Thoracic aorta (tissue), 2 donors: ENCODE results near the gene DIS3L2. TPM values are rescaled to one million over a fixed set of nuclear protein-coding genes. Genes with fewer than 3 reads are reported as not detected.

Experiments used
- ATAC-seq: fragments of 150-250 bp; one replicate; pipeline ENCODE4 v1.8.0; 2017; ENCODE audit warnings: low read depth; ENCODE audit not compliant: insufficient number of reproducible peaks, low FRiP score
- DNase-seq: peaks from one replicate; pipeline ENCODE4 v3.0.0-alpha.2; 2020; ENCODE audit warnings: low spot score
- H3K27ac ChIP-seq, 2 donors: fragments of 200-600 bp; sonication (generic); 1 replicate in 1 of 2; 2 replicates in 1 of 2; pipeline ENCODE4 v1.5.1; 2016; ENCODE audit warnings: mild to moderate bottlenecking in 2 of 2, moderate library complexity in 2 of 2
- H3K27me3 ChIP-seq: fragments of 200-600 bp; sonication (generic); replicated peaks from 2 replicates; pipeline ENCODE4 v1.6.0; 2016; ENCODE audit warnings: mild to moderate bottlenecking; ENCODE audit not compliant: insufficient read depth
- H3K36me3 ChIP-seq: fragments of 200-600 bp; sonication (generic); one replicate; pipeline ENCODE4 v1.5.1; 2016
- H3K4me1 ChIP-seq, 2 donors: fragments of 200-600 bp; sonication (generic); 1 replicate in 1 of 2; 2 replicates in 1 of 2; pipeline versions ENCODE4 v1.5.1 to v1.6.0; 2016; ENCODE audit warnings: low read depth in 2 of 2, mild to moderate bottlenecking in 1 of 2; ENCODE audit not compliant: control insufficient read depth in 1 of 2
- H3K4me3 ChIP-seq: fragments of 200-600 bp; sonication (generic); 2 replicates; pipeline ENCODE4 v1.5.1; 2016; ENCODE audit warnings: mild to moderate bottlenecking
- H3K9me3 ChIP-seq: fragments of 200-600 bp; sonication (generic); 2 replicates; pipeline ENCODE4 v1.5.1; 2016
- CTCF ChIP-seq: fragments of 200-600 bp; sonication (generic); IDR thresholded peaks from one replicate; pipeline ENCODE4 v1.5.1; 2019; ENCODE audit warnings: antibody characterized with exemption
- total RNA-seq, 2 donors: library from RNA; depleted of rRNA; stranded (reverse); fragments of >200 nt; gene quantifications; one replicate each; pipeline versions ENCODE4 v1.1.0 to v1.2.3, GENCODE V29; 2016

Gene DIS3L2
- total RNA-seq, 2 donors from 2014 or later = 26.4 to 32.5 TPM

DNA sequence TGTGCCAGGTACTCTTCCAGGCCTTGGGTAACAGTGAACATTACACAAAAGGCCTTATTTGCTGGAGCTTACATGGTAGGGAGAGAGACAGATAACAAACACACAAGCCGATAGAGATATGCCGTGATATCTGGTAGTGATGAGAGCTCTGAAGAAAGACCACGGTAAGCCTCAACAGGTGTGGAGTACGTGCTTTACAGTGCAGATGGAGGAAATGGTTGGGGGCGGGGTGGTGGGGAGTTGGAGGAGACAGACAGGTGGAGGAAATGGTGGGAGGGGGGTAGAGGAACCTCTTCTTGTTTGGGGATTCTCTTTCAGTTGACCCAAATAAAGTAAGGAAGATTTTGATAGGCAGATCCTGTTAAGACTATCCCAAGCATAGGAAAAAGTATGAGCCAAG, 276.0 kb downstream of the DIS3L2 start:
- Histone ChIP-seq H3K27me3 (no peaks in the 10 kb centered on the region), H3K36me3 (no peaks in the 10 kb centered on the region), H3K9me3 (no peaks in the 10 kb centered on the region), H3K4me3 (no peak overlapping the region), H3K27ac (no peak overlapping the region), H3K4me1 (no peaks in the 10 kb centered on the region)
- ATAC-seq (no peak), DNase-seq (no peak)
- no peak for TF ChIP-seq CTCF

- Histone ChIP-seq H3K36me3 (no peaks in the 10 kb centered on the region), H3K4me1 (no peaks in the 10 kb centered on the region), H3K27me3 (no peaks in the 10 kb centered on the region), H3K4me3 (no peak overlapping the region), H3K27ac (no peak overlapping the region), H3K9me3 (no peaks in the 10 kb centered on the region)
- DNase-seq = no peak
- ATAC-seq = no peak
- no peak for TF ChIP-seq CTCF
Observed at GRCh38 chr2:232238108-232238507, 276.6 kb downstream of the DIS3L2 start.

GRCh38 chr2:232238596-232238995, 277.1 kb downstream of the DIS3L2 start:
- H3K36me3 ChIP-seq = no peaks in the 10 kb centered on the region
- no peaks in the 10 kb centered on the region for H3K9me3 ChIP-seq
- H3K4me3 ChIP-seq = no peak overlapping the region
- no peak for DNase-seq
- no peak overlapping the region for H3K27ac ChIP-seq
- no peak for TF ChIP-seq CTCF
- ATAC-seq = no peak
- no peaks in the 10 kb centered on the region for H3K27me3 ChIP-seq
- H3K4me1 ChIP-seq = no peaks in the 10 kb centered on the region

GRCh38 chr2:232239951-232240681, 278.6 kb downstream of the DIS3L2 start:
- DNase-seq (no peak), ATAC-seq (no peak)
- Histone ChIP-seq H3K36me3 (no peaks in the 10 kb centered on the region), H3K27ac (no peak overlapping the region), H3K4me1 (no peaks in the 10 kb centered on the region), H3K4me3 (no peak overlapping the region), H3K27me3 (no peaks in the 10 kb centered on the region), H3K9me3 (no peaks in the 10 kb centered on the region)
- no peak for TF ChIP-seq CTCF

DNA sequence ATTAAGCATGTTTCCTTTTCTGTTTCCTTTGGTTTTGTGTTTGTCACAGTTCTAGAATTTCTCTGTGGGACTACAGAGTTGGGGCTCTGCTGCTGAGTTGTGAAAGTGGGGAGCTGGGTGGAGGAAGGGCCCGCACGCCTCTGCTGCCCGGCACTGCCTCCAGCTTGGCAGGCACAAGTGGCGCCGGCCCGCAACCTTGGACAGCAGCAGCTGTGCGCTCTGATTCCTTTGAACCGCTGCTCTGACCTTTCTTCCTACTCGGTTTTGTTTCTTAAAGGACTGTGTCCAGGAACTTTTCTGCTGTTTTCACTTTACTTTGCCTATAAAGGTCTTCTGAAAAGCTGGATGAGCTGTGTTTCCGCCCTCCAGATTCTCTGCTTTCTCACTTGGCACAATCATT, 279.4 kb downstream of the DIS3L2 start:
- Histone ChIP-seq H3K27me3 (no peaks in the 10 kb centered on the region), H3K27ac (no peak overlapping the region), H3K9me3 (no peaks in the 10 kb centered on the region), H3K36me3 (no peaks in the 10 kb centered on the region), H3K4me1 (no peaks in the 10 kb centered on the region), H3K4me3 (no peak overlapping the region)
- DNase-seq (no peak), ATAC-seq (no peak)
- TF ChIP-seq CTCF = no peak
